Measurements from ENCODE around the gene SLC37A1.

DNA sequence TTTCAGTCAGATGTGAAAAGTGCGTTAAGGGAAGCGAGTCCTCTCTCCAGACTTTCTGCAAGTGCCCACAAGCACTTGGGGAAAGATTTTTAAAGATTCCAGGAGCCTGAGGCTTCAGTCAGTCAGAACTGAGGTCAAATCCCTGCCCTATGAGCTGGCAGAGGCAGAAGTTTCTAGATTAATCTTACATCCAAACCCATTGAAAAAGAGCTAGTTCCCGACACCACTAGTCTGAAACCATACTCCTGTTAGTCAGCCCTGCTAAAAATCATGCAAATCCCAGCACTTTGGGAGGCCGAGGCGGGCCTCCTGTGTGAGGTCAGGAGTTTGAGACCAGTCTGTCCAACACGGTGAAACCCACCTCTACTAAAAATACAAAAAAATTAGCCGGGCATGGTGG lies 38.6 kb upstream of the SLC37A1 start:
- TF ChIP-seq, protein P1, sequence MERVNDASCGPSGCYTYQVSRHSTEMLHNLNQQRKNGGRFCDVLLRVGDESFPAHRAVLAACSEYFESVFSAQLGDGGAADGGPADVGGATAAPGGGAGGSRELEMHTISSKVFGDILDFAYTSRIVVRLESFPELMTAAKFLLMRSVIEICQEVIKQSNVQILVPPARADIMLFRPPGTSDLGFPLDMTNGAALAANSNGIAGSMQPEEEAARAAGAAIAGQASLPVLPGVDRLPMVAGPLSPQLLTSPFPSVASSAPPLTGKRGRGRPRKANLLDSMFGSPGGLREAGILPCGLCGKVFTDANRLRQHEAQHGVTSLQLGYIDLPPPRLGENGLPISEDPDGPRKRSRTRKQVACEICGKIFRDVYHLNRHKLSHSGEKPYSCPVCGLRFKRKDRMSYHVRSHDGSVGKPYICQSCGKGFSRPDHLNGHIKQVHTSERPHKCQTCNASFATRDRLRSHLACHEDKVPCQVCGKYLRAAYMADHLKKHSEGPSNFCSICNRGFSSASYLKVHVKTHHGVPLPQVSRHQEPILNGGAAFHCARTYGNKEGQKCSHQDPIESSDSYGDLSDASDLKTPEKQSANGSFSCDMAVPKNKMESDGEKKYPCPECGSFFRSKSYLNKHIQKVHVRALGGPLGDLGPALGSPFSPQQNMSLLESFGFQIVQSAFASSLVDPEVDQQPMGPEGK (CRISPR knock-in tag; IDR thresholded peaks at IDR 0.05; ENCODE audit: borderline replicate concordance) = no peak
- TF ChIP-seq GATAD2B (IDR thresholded peaks at IDR 0.05; ENCODE audit: borderline replicate concordance) = no peak
- no peak for TF ChIP-seq STAT5B (CRISPR knock-in tag; IDR thresholded peaks at IDR 0.05)
- TF ChIP-seq, protein P2, sequence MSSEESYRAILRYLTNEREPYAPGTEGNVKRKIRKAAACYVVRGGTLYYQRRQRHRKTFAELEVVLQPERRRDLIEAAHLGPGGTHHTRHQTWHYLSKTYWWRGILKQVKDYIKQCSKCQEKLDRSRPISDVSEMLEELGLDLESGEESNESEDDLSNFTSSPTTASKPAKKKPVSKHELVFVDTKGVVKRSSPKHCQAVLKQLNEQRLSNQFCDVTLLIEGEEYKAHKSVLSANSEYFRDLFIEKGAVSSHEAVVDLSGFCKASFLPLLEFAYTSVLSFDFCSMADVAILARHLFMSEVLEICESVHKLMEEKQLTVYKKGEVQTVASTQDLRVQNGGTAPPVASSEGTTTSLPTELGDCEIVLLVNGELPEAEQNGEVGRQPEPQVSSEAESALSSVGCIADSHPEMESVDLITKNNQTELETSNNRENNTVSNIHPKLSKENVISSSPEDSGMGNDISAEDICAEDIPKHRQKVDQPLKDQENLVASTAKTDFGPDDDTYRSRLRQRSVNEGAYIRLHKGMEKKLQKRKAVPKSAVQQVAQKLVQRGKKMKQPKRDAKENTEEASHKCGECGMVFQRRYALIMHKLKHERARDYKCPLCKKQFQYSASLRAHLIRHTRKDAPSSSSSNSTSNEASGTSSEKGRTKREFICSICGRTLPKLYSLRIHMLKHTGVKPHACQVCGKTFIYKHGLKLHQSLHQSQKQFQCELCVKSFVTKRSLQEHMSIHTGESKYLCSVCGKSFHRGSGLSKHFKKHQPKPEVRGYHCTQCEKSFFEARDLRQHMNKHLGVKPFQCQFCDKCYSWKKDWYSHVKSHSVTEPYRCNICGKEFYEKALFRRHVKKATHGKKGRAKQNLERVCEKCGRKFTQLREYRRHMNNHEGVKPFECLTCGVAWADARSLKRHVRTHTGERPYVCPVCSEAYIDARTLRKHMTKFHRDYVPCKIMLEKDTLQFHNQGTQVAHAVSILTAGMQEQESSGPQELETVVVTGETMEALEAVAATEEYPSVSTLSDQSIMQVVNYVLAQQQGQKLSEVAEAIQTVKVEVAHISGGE (CRISPR knock-in tag; IDR thresholded peaks at IDR 0.05) = no peak
- TF ChIP-seq, protein P3, sequence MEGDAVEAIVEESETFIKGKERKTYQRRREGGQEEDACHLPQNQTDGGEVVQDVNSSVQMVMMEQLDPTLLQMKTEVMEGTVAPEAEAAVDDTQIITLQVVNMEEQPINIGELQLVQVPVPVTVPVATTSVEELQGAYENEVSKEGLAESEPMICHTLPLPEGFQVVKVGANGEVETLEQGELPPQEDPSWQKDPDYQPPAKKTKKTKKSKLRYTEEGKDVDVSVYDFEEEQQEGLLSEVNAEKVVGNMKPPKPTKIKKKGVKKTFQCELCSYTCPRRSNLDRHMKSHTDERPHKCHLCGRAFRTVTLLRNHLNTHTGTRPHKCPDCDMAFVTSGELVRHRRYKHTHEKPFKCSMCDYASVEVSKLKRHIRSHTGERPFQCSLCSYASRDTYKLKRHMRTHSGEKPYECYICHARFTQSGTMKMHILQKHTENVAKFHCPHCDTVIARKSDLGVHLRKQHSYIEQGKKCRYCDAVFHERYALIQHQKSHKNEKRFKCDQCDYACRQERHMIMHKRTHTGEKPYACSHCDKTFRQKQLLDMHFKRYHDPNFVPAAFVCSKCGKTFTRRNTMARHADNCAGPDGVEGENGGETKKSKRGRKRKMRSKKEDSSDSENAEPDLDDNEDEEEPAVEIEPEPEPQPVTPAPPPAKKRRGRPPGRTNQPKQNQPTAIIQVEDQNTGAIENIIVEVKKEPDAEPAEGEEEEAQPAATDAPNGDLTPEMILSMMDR (IDR thresholded peaks at IDR 0.05 in 2 of 3, conservative IDR thresholded peaks at IDR 0.05 in 1 of 3; ENCODE audit: insufficient read depth in 2 of 3, low read depth in 1 of 3, low read length in 3 of 3) = no peak
- no peak for TF ChIP-seq ASH1L (IDR thresholded peaks at IDR 0.05; ENCODE audit: borderline replicate concordance, low read depth, partially characterized antibody)
- TF ChIP-seq L3MBTL2 (IDR thresholded peaks at IDR 0.05) = no peak
- no peak for TF ChIP-seq PTRF (tag; IDR thresholded peaks at IDR 0.05)
- no peak for TF ChIP-seq MAZ (CRISPR knock-in tag; conservative IDR thresholded peaks at IDR 0.05 in 1 of 2, IDR thresholded peaks at IDR 0.05 in 1 of 2)
- no peak for TF ChIP-seq POLR2A (conservative IDR thresholded peaks at IDR 0.05)
- TF ChIP-seq CHD2 (IDR thresholded peaks at IDR 0.05; ENCODE audit: low read depth, low read length) = no peak
- no peak for TF ChIP-seq ESRRA (IDR thresholded peaks at IDR 0.05; ENCODE audit: borderline replicate concordance, low read depth)
- no peak for TF ChIP-seq FOS (IDR thresholded peaks at IDR 0.05; ENCODE audit: extremely low read depth, insufficient read length)
- TF ChIP-seq PHF8 (IDR thresholded peaks at IDR 0.05; ENCODE audit: borderline replicate concordance, low read length) = no peak

All from K562 (cell line).